CD14-positive monocyte (primary cell): ENCODE results near the gene GLIPR1L2. TPM values are rescaled to one million over a fixed set of nuclear protein-coding genes. Genes with fewer than 3 reads are reported as not detected.

Experiments
- DNase-seq, 3 donors: peaks; one replicate each; pipeline ENCODE4 v3.0.0-alpha.2; 2011 to 2022
- H2AFZ ChIP-seq: 2 replicates; pipeline ENCODE4 v1.6.0; 2012; ENCODE audit warnings: mild to moderate bottlenecking, low read depth, low read length, inconsistent platforms; ENCODE audit not compliant: insufficient read depth, poor library complexity, severe bottlenecking
- H3K27ac ChIP-seq, 2 donors: 1 replicate in 1 of 2; 2 replicates in 1 of 2; pipeline ENCODE4 v1.5.1; 2012 to 2013; ENCODE audit warnings: low read length in 2 of 2, control low read depth in 1 of 2, inconsistent platforms in 1 of 2, low read depth in 1 of 2, mild to moderate bottlenecking in 1 of 2
- H3K27me3 ChIP-seq, 2 donors: one replicate each; pipeline versions ENCODE4 v1.6.0 to v1.6.1; 2011 to 2013; ENCODE audit warnings: low read length in 2 of 2; ENCODE audit not compliant: control insufficient read depth in 2 of 2, insufficient read depth in 2 of 2
- H3K36me3 ChIP-seq, 2 donors: replicated peaks in 1 of 2; 1 replicate in 1 of 2; 2 replicates in 1 of 2; pipeline versions ENCODE4 v1.5.1 to v1.6.1; 2012 to 2013; ENCODE audit warnings: low read length in 2 of 2, control low read depth in 1 of 2, inconsistent platforms in 1 of 2, mild to moderate bottlenecking in 1 of 2; ENCODE audit not compliant: insufficient read depth in 2 of 2, control insufficient read depth in 1 of 2
- H3K4me1 ChIP-seq, 2 donors: 1 replicate in 1 of 2; 2 replicates in 1 of 2; pipeline versions ENCODE4 v1.5.1 to v1.6.1; 2012 to 2013; ENCODE audit warnings: low read length in 2 of 2, control low read depth in 1 of 2, inconsistent platforms in 1 of 2, mild to moderate bottlenecking in 1 of 2, moderate library complexity in 1 of 2; ENCODE audit not compliant: insufficient read depth in 2 of 2, control insufficient read depth in 1 of 2
- H3K4me2 ChIP-seq: replicated peaks from 2 replicates; pipeline ENCODE3; 2012; ENCODE audit warnings: low read length, moderate library complexity, mild to moderate bottlenecking; ENCODE audit not compliant: poor library complexity, severe bottlenecking; ENCODE audit errors: extremely low read depth
- H3K4me3 ChIP-seq, 3 experiments: fragments of 200-600 bp in 1 of 3; sonication (generic) in 1 of 3; replicated peaks in 1 of 3; 1 replicate in 2 of 3; 2 replicates in 1 of 3; pipeline ENCODE4 v1.5.1; 2011 to 2013; ENCODE audit warnings: low read length in 3 of 3, mild to moderate bottlenecking in 3 of 3, control low read depth in 2 of 3, low read depth in 2 of 3, inconsistent platforms in 1 of 3, moderate library complexity in 1 of 3
- H3K79me2 ChIP-seq: 2 replicates; pipeline ENCODE4 v1.6.0; 2012; ENCODE audit warnings: mild to moderate bottlenecking, control low read depth, inconsistent platforms, low read length, moderate library complexity; ENCODE audit not compliant: insufficient read depth
- H3K9ac ChIP-seq: 2 replicates; pipeline ENCODE4 v1.6.0; 2017; ENCODE audit warnings: low read length, mild to moderate bottlenecking; ENCODE audit not compliant: insufficient read depth, poor library complexity, severe bottlenecking
- H3K9me3 ChIP-seq, 2 donors: replicated peaks in 1 of 2; 1 replicate in 1 of 2; 2 replicates in 1 of 2; pipeline versions ENCODE4 v1.5.1 to v1.6.1; 2012 to 2013; ENCODE audit warnings: low read length in 2 of 2, control low read depth in 1 of 2; ENCODE audit not compliant: control insufficient read depth in 1 of 2, insufficient read depth in 1 of 2
- H4K20me1 ChIP-seq: 2 replicates; pipeline ENCODE4 v1.6.0; 2012; ENCODE audit warnings: mild to moderate bottlenecking, low read length, control low read depth, moderate library complexity; ENCODE audit not compliant: insufficient read depth
- H3K27ac Mint-ChIP-seq, 7 donors: one replicate each; pipeline ENCODE4 v1.8.0; 2020; ENCODE audit warnings: mild to moderate bottlenecking in 7 of 7, mixed read lengths in 7 of 7, moderate library complexity in 6 of 7, inconsistent platforms in 2 of 7
- H3K27me3 Mint-ChIP-seq, 3 donors: one replicate each; pipeline ENCODE4 v1.8.0; 2021 to 2022; ENCODE audit warnings: low read depth in 3 of 3, mild to moderate bottlenecking in 3 of 3, mixed read lengths in 3 of 3, moderate library complexity in 3 of 3, inconsistent platforms in 1 of 3
- H3K36me3 Mint-ChIP-seq, 2 donors: one replicate each; pipeline ENCODE4 v1.8.0; 2020; ENCODE audit warnings: mixed read lengths in 2 of 2, inconsistent platforms in 1 of 2, mild to moderate bottlenecking in 1 of 2
- H3K4me1 Mint-ChIP-seq: one replicate; pipeline ENCODE4 v1.8.0; 2020; ENCODE audit warnings: mild to moderate bottlenecking, mixed read lengths
- H3K4me3 Mint-ChIP-seq, 2 donors: one replicate each; pipeline ENCODE4 v1.8.0; 2020; ENCODE audit warnings: mild to moderate bottlenecking in 2 of 2, mixed read lengths in 2 of 2, moderate library complexity in 1 of 2
- H3K9me3 Mint-ChIP-seq, 7 donors: one replicate each; pipeline ENCODE4 v1.8.0; 2020 to 2022; ENCODE audit warnings: mixed read lengths in 7 of 7, mild to moderate bottlenecking in 6 of 7, moderate library complexity in 6 of 7, inconsistent platforms in 2 of 7
- WGBS: methylation state at CpG from one replicate; pipeline ENCODE4 v1.1.5; 2013; ENCODE audit warnings: missing lambda C conversion rate; ENCODE audit not compliant: insufficient coverage; 5-methylcytosine and 5-hydroxymethylcytosine counted together
- intact Hi-C, 2 donors: fragments of 100-400 bp; cut with micrococcal nuclease; formaldehyde crosslinking; loops; one replicate each; pipeline versions ENCODE4 v1.15.0 to v1.15.1; 2023
- polyA plus RNA-seq, 3 donors: library from polyadenylated mRNA; depleted of rRNA in 1 of 3; unstranded in 2 of 3; stranded (reverse) in 1 of 3; fragments of 300-500 nt in 2 of 3; fragments of >200 nt in 1 of 3; fragmentation: Illumina TruSeq in 2 of 3; gene quantifications; 1 replicate in 2 of 3; 2 replicates in 1 of 3; pipeline ENCODE4 v1.2.3, GENCODE V29; 2012 to 2021
- TF ChIP-seq, protein P1 (sequence below): fragments of 200-600 bp; IDR thresholded peaks from one replicate; pipeline ENCODE4 v1.8.0; 2022; ENCODE audit warnings: antibody characterized with exemption, mild to moderate bottlenecking

GLIPR1L2 gene
- polyA plus RNA-seq, 3 donors, result 0.11 to 0.24 TPM; not detected in 1

DNA sequence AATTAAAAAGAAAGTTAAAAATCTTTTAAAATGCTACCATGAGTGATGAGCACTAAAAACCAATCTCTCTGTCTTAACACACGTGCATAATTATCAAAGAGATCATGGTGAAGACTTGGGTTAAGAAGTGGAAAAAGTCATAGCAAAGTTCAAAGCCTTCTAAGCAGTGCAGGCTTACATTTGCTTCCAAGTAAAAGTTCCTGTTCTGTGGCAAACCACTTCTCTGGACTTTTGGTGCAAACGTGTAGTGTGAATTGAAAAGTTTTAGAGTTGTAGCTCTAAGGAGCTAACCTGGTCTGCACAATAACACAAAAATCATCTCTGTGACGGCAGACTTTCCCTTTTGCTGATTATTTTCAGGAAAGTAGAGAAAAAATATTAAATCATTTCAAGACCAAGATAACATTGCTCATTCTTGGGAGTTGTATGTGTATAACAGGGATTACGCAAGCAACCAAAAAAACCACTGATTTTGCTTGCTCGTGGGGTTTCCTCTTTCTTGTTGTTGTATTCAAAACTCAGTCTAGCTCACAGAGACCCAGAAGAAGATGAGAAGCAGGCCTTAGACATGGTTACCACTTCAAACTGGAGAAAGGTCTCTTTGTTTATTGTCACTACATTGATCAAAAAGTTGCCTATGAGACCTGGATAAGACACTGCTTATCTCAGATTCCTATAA is 87.4 kb downstream of the GLIPR1L2 start:
- Mint-ChIP-seq H3K4me1 (peaks cover 77% of the 10 kb centered on the region), H3K4me3 (peak overlapping the region in 1 of 2 donors; percentile 67), H3K9me3 (peaks cover 0 to 4% (median 2%) of the 10 kb centered on the region in 7 donors), H3K27ac (peak overlapping the region; percentile 93 to 100 (median 99)), H3K36me3 (peaks cover 10 to 11% of the 10 kb centered on the region in 2 donors), H3K27me3 (peaks cover 0 to 3% (median 0%) of the 10 kb centered on the region in 3 donors)
- Histone ChIP-seq H3K36me3 (peaks cover 0 to under 1% of the 10 kb centered on the region in 2 donors), H3K27me3 (no peaks in the 10 kb centered on the region), H3K4me2 (peak overlapping the region; percentile 96), H3K9ac (peak overlapping the region; percentile 33), H3K4me1 (peaks cover 60 to 78% of the 10 kb centered on the region in 2 donors), H4K20me1 (peaks cover 14% of the 10 kb centered on the region), H3K4me3 (peak overlapping the region; percentile 4 to 97 (median 34)), H2AFZ (no peak overlapping the region), H3K9me3 (no peaks in the 10 kb centered on the region), H3K79me2 (peaks cover 36% of the 10 kb centered on the region), H3K27ac (peak overlapping the region; percentile 84 to 95)
- intact Hi-C loops, result no loop called here
- no CpG with 5 or more reads among the region's 5 CpGs for WGBS
- TF ChIP-seq, protein P1, sequence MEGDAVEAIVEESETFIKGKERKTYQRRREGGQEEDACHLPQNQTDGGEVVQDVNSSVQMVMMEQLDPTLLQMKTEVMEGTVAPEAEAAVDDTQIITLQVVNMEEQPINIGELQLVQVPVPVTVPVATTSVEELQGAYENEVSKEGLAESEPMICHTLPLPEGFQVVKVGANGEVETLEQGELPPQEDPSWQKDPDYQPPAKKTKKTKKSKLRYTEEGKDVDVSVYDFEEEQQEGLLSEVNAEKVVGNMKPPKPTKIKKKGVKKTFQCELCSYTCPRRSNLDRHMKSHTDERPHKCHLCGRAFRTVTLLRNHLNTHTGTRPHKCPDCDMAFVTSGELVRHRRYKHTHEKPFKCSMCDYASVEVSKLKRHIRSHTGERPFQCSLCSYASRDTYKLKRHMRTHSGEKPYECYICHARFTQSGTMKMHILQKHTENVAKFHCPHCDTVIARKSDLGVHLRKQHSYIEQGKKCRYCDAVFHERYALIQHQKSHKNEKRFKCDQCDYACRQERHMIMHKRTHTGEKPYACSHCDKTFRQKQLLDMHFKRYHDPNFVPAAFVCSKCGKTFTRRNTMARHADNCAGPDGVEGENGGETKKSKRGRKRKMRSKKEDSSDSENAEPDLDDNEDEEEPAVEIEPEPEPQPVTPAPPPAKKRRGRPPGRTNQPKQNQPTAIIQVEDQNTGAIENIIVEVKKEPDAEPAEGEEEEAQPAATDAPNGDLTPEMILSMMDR, result no peak
- DNase-seq, result peak; percentile 85 to 95 (median 91)

DNA sequence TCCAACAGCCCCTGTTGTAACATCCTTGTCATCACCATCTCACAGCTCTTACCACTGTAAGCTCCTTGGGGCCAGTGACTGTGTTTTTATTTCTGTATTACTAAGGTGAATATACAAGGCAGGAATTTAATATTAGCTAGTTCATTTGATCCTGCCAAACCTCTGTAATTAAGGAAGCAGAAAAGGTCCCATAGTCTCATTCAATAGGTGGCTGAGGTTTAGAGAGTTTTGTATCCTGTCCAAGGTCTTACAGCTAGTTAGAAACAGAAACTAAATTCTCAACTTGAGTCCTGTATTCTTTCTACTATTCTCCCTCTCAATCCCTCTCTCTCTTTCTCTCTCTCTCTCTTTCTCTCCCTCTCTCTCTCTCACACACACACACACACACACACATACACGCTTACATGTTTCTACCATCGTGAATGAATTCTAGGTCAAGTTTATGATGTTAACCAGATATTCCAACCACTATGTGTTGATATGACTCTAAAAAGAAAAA is 89.1 kb downstream of the GLIPR1L2 start:
- Mint-ChIP-seq H3K36me3 (peaks cover 27 to 28% of the 10 kb centered on the region in 2 donors), H3K27ac (peak overlapping the region; percentile 93 to 100 (median 99)), H3K27me3 (peaks cover 0 to 3% (median 0%) of the 10 kb centered on the region in 3 donors), H3K4me3 (peak overlapping the region; percentile 96 to 98), H3K4me1 (peaks cover 79% of the 10 kb centered on the region), H3K9me3 (peaks cover 0 to 4% (median 2%) of the 10 kb centered on the region in 7 donors)
- TF ChIP-seq, protein P1, result no peak
- H4K20me1 ChIP-seq, result peaks cover 32% of the 10 kb centered on the region
- H3K27me3 ChIP-seq, result no peaks in the 10 kb centered on the region
- no peak overlapping the region for H2AFZ ChIP-seq
- H3K36me3 ChIP-seq, result peaks cover 8 to 19% of the 10 kb centered on the region in 2 donors
- H3K27ac ChIP-seq, result peak overlapping the region; percentile 90 to 95
- H3K4me1 ChIP-seq, result peaks cover 63 to 79% of the 10 kb centered on the region in 2 donors
- intact Hi-C loops, result loop anchor here (10.0 kb wide), 2 partner anchors 145 to 555 kb away; partner anchors contain the start of genes CAPS2 (in 2 of the 2), GLIPR1L1 (in 2 of the 2) and PHLDA1 (in 1 of the 2)
- H3K9me3 ChIP-seq, result no peaks in the 10 kb centered on the region
- no CpG with 5 or more reads among the region's 2 CpGs for WGBS
- H3K4me3 ChIP-seq, result peak overlapping the region; percentile 92 to 100 (median 97)
- peaks cover 54% of the 10 kb centered on the region for H3K79me2 ChIP-seq
- DNase-seq, result peak in 2 of 3 donors; percentile 25 to 28
- peak overlapping the region; percentile 74 for H3K9ac ChIP-seq
- peak overlapping the region; percentile 96 for H3K4me2 ChIP-seq
